ENCODE measurements around the gene CPO.

GRCh38 chr2:206971805-206972204, 32.5 kb downstream of the CPO start:
- TF ChIP-seq CTCF (IDR thresholded peaks at IDR 0.05) (no peak), POLR2A (IDR thresholded peaks at IDR 0.05) (no peak)
